A172 (cell line): ENCODE measurements around the gene PPP1R3D. TPM values are rescaled to one million over a fixed set of nuclear protein-coding genes. Genes with fewer than 3 reads are reported as not detected.
"Not testable (repeated sequence)": the region's sequence is repeated elsewhere in the genome, so short reads cannot be mapped to it uniquely, and the experiment has no call there.

ENCODE experiments used
- DNase-seq: peaks from one replicate; pipeline ENCODE4 v3.0.0-alpha.2; 2015; ENCODE audit warnings: low spot score
- total RNA-seq: library from RNA; depleted of rRNA; stranded (reverse); fragments of >200 nt; shearing (Covaris generic); gene quantifications from 2 replicates; pipeline ENCODE4 v1.2.3, GENCODE V29; 2014; rRNA removed

The PPP1R3D gene
- 2.3 and 3.4 TPM in 2 replicates for total RNA-seq

GRCh38 chr20:59940129-59940955 is at the start of gene PPP1R3D, which contains the start of gene FAM217B:
PPP1R3D (minus strand) TSS chr20:59940305; CDS start chr20:59939931, 374 bp downstream.
FAM217B (plus strand) TSS chr20:59940389; CDS start chr20:59943944, 3,555 bp downstream.
- peak; percentile 89 for DNase-seq

- peak; percentile 78 for DNase-seq
Observed at GRCh38 chr20:59988141-59988540, 48.0 kb upstream of the PPP1R3D start.

GRCh38 chr20:59987135-59987534 is 47.0 kb upstream of the PPP1R3D start:
- no peak for DNase-seq

- no peak for DNase-seq
Observed at GRCh38 chr20:59985864-59986263, 45.8 kb upstream of the PPP1R3D start.

GRCh38 chr20:59985164-59985563 is 45.1 kb upstream of the PPP1R3D start:
- DNase-seq, result no peak

GRCh38 chr20:59984541-59984940 is 44.4 kb upstream of the PPP1R3D start:
- DNase-seq, result no peak

- DNase-seq, result no peak
Observed at GRCh38 chr20:59983076-59983475, 43.0 kb upstream of the PPP1R3D start.

- no peak for DNase-seq
Observed at GRCh38 chr20:59977086-59977485, 37.0 kb upstream of the PPP1R3D start.

- no peak for DNase-seq
Observed at GRCh38 chr20:59976156-59976782, 36.2 kb upstream of the PPP1R3D start.

- DNase-seq, result no peak
Observed at GRCh38 chr20:59972037-59972801, 32.1 kb upstream of the PPP1R3D start.

GRCh38 chr20:59971428-59971827 is 31.3 kb upstream of the PPP1R3D start:
- no peak for DNase-seq

GRCh38 chr20:59966428-59966827 is 26.3 kb upstream of the PPP1R3D start:
- no peak for DNase-seq

- no peak for DNase-seq
Observed at GRCh38 chr20:59962155-59962554, 22.1 kb upstream of the PPP1R3D start.

- no peak for DNase-seq
Observed at GRCh38 chr20:59961423-59961822, 21.3 kb upstream of the PPP1R3D start.

- no peak for DNase-seq
Observed at GRCh38 chr20:59958626-59959025, 18.5 kb upstream of the PPP1R3D start.

- no peak for DNase-seq
Observed at GRCh38 chr20:59958123-59958522, 18.0 kb upstream of the PPP1R3D start, which contains the start of gene CDH26. CDH26 (plus strand) TSS chr20:59958423; CDS start chr20:59958727, 304 bp downstream.

- not testable (repeated sequence) for DNase-seq
Observed at GRCh38 chr20:59957568-59957967, 17.5 kb upstream of the PPP1R3D start.

- peak; percentile 11 for DNase-seq
Observed at GRCh38 chr20:59955131-59955796, 15.2 kb upstream of the PPP1R3D start.

- no peak for DNase-seq
Observed at GRCh38 chr20:59954718-59955117, 14.6 kb upstream of the PPP1R3D start.

GRCh38 chr20:59949911-59950310 is 9.8 kb upstream of the PPP1R3D start:
- no peak for DNase-seq
